ENCODE measurements around the gene FRRS1L.
"Not testable (repeated sequence)": the region's sequence is repeated elsewhere in the genome, so short reads cannot be mapped to it uniquely, and the experiment has no call there.

FRRS1L gene

DNA sequence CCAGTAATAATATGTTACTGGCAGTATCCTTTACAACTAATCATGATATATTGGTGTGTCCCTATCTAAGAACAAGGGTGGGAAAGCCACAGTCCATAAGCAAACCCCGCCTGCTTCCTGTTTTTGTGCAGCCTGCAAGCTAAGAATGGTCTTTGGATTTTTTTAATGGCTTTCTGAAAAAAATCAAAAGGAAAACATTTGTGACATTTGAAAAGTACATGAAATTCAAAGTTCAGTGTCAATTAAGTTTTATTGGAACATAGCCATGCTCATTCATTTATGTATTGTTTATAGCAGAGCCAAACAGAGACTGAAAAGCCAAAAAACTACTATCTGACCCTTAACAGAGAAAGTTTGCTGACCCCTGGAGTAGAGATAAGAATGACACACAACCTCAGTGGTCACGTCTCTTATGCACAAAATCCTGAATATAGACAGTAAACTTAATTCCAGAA, 34.5 kb downstream of the FRRS1L start:
- DNase-seq = no peak

DNA sequence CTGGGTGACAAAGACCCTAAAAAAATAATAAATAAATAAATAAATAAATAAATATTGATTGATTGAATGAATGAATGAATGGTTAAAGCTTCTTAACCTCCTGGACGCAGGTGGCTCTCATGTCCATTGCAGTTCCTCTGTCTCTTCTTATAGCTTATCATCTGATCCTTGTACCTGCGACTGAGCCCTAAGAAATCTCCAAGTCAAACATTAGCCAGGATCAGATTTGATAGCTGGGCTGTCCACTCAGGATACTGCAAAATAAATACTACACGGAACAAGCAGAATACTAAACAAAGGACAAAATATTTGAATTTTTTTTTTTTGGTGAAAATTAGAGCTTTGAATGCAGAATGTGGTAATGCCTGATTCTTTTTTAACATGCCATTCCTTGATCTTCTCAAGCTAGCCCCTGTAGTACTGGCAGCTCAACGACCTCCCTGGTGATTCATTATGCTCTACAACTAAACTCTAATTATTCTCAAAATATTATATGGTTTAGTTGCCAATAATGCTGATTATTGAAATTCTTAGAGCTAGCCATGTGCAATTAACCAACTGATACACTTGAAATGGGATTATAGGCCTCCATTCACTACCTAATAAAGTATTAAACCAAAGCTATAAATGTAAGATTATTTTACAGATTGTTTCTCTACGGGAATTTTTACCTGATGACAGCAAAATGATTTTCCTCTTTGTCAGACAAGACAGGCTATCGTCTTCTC, 37.4 kb downstream of the FRRS1L start:
- no peak for DNase-seq

DNA sequence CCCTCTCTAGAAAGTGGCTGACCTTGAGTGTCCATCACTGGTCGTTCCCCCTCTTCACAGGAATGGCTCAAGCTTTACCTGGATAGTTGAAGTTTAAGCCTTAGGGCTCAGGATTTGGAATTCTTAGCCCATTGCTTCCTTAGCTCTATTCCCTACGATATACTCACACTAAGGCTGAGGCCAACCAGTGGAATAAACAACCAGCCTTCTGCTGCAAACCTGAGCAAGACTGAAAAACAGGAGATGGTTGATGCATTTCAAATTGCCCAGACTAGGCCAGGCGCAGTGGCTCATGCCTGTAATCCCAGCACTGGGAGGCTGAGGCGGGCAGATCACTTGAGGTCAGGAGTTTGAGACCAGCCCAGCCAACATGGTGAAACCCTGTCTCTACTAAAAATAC, 40.4 kb downstream of the FRRS1L start:
- DNase-seq = not testable (repeated sequence)

DNA sequence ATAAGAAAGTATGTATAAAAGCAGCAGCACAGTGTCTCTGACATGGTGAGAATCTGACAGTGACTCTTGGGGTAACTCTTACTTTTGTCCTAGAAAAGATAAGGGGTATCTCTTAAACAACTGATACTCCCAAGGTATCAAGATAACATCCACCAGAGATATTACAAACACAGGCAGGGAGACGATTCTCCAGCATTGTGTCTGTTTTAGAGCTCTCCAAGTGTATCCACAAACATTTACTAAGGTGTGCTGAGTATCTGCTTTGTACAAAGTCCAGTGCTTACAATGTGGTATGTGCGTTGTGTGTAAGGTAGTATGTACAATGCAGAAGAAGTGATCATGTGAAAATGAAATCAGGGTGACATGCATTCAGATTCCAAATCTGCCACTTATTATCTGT, 42.9 kb downstream of the FRRS1L start:
- no peak for DNase-seq

DNA sequence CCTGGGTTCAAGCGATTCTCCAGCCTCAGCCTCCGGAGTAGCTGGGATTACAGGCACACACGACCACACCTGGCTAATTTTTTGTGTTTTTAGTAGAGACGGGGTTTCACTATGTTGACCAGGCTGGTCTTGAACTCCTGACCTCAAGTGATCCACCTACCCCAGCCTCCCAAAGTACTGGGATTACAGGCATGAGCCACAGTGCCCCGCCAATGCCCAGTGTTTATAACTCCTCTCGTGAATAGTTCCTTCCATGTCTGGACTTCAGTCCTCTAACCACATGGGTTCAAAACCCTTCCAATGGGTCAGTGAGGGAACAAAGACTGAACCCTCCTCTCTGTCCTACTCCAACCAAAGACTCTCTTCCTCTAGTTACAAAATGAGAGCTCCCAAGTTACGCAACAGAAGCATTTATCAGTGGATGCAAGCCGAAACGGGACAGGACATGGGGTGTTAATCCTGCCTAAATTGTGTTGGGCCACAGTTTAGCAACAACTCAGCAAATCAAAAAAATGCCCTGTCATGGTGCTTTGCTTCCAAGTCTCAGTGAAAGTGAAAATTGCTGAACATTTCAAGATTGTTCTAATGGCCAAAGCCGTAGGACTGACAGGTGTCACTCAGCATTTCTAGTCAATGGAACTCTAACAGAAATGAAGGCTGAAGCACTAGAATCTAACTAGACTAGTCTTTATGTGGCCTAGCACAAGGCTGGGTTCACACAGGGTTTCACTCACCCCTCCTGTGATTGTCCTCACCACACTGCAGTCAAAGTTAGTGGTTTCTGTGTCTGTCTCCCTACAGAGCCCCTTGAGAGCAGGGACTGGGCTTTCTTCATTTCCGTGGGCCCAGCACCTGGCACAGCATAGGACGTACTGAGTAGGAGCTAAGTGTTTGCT, 44.1 kb downstream of the FRRS1L start:
- DNase-seq = no peak

DNA sequence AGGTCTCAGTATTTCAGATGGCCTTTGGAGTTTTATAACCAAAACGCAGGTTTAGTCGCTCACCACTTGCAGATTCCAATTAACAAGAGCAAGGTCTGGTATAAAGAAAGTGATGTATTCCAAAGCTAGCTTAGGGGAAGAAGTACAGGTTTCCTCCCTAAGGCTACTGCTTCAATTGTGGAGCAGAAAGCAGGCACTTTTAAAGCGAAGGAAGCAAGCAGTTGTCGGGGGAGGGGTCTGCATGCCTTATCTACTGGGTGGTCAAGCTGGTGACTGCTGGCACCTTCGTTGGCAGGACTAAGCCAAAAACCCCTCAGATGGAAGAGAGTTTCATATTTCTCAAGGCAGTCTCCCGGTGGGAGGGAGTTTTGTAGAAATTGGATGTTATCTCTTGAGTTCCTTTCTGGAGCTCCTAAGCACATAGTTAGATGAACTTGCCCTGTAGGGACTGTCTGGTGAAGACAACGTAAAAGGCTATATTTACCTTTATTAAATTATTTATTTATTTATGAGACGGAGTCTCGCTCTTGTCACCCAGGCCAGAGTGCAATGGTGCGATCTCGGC, 45.7 kb downstream of the FRRS1L start:
- no peak for DNase-seq

DNA sequence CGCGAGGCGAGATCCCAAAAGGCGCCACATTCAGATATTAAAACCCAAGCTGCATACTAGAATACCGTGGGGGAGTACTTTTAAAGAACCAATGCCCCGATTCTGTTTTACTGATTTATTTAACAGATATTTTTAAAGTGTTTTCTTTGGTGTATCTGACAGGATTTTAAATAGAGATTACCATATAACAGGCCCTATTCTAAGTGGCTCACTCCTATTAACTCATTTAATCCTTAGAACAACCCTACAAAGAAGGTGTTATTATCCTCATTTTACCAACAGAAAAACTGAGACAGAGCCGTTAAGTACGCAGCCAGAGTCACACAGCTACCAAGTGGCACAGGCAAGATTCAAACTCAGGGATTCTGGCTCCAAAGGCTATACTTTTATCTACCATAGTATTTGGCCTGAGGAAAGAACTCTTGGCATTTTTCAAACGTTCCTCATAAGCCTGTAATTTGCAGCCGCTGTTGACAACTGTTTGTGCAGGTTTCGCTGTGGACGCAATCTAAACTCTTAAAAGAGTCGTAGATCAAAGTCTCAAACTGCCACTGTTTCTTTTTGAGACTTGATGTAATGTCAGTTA, 46.8 kb downstream of the FRRS1L start:
- DNase-seq = no peak

DNA sequence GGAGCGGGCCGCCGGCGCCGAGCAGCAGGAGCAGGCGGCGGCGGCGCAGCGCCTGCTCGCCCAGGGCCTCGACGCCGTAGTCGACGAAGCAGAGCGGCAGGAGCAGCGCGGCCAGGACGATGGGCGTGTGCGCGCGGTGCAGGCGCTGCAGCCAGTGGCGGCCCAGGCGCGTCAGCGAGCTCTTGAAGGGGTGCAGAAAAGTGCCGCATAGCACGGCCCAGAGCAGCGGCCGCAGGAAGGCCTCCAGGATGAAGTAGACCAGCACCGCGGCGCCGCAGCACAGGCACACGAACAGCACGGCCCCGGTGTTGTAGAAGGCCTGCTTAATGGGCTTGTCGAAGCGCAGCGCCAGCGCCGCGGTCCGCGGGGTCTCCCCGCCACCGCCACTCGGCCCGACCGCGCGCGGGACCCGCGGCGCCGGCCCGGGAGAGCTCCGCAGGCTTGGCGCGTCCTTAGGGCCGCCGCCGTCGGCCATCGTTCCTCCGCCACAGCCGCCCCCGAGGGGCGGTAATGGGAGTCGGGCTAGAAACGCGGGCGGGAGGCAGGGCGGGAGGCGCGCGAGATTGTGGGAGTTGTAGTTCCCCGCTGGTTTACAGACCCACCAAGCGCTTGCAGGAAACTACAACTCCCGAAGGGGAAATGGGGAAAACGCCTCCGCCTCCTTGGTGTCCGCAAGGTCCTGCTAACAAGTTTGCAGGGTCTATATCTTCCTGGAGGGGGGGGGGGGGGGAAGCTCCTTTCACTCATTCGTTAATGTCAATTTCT, 47.4 kb downstream of the FRRS1L start, which contains the start of gene TMEM245:
Gene TMEM245 (minus strand): TSS at position 509 of the 765 bp plus-strand sequence. CDS start 34 bp downstream, at position 475.
- peak; percentile 82 for DNase-seq

DNA sequence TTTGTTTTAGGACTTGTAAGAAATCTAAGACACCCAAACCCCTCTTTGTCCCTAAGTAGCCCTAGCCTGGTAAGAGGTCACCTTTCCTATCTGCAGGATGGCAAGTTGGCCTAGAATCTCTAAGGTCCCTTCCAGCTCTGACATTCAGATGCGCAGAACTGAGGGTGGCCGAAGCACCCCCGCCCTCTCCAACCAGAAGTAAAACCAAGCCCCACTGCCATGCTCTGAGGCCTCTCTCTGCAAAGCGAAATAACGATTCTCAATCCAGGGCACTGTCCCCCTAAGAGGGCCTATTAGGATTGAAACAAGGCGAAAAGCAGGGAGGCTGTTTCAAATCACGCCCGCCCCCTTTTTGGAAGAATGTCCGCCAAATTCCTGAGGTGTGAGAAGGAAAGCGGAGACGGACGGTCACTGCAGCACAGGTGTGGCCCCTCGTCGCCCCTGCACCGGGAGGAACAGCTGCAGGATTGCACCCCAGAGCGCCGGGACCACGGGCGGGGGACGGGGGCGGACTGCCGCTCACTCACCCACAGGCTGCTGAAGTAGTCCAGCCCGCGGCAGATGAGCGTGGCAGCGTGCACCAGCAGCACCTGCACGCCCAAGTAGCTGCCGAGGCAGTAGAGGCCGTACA, 48.1 kb downstream of the FRRS1L start:
- no peak for DNase-seq

DNA sequence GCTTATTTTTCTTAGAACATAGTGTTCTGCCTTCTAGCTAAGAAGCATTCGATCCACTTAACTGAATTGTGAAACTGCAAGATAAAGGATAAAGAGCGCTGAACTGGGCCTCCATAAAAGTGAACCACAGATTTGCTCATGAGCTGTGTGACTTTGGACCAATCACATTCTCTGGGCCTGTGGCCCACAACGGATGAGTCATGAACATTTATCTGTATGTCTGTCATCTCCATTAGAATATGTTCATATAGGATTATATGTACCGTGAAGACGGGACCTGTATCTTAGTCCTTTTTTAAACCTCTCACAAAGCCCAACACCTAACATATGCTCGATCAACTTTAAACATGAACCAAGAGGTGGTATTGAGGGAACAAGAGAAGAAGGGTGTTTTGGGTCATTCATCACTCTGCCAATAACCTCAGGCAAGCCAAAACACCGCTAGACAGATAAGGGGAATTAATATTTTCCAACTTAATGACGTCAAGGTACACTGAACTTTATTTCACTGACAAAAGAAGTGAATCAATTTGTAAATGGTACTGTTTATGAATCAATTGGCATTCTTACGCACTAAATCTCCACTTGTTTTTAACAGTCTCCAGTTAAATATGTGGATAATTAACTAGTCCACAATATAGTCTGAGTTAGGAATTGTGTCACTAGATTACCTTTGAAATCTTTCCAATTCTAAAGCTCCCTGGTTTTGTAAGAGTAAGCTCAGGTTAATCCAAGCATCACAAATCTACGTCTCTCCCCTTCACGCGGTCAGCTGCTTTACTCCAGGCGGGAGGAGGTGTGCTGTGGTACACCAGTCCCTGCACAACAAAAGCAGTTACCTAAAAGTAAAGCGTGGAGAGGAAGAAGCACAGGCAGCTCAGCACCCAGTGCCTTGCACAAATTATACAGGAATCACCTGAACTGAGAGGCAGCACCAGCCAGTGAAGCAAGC, 48.9 kb downstream of the FRRS1L start:
- peak; percentile 41 for DNase-seq

DNA sequence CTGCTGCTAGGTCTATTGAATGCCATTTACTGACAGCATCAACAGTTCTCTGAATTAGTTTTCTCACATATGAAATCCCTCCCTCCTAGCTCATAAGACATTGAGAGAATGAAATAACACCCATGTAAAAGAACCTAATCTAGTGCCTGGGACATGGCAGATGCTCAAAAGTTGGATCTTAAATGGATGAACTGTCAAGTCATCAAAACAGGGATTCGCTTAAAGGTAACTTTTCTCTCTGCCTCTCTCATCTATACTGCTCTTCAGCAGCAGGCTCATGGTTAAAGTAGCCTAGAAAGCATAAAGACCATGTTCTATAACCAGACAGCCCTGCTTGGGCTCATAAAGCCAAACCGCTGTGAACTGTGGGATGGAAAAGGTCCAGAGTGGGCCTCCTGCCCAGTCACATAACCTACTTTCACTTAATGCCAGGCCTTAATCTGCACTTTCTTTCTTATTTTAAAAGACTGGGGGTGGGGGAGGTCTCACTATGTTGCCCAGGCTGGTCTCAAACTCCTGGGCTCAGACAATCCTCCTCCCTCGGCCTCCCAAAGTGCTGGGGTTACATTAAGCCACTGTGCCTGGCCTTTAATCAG, 51.0 kb downstream of the FRRS1L start:
- DNase-seq = no peak

DNA sequence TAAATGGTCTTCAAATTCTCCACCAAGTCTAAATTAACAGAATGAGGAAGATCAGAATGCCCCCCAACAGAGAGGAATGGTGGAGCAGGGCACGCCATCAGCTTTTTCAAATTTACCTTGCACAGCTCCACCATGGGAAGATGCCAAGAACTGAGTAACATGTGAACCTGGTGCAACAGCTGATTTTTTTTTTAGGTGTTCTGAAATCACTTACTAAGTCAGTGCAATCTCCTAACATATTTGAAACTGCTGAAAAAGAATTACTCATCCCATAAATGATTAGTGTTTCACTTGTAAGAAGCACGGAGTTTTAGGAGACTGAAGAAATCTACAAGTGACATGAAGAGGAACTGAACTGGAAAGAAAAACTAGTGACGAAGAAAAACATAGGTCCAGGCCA, 52.4 kb downstream of the FRRS1L start:
- no peak for DNase-seq

DNA sequence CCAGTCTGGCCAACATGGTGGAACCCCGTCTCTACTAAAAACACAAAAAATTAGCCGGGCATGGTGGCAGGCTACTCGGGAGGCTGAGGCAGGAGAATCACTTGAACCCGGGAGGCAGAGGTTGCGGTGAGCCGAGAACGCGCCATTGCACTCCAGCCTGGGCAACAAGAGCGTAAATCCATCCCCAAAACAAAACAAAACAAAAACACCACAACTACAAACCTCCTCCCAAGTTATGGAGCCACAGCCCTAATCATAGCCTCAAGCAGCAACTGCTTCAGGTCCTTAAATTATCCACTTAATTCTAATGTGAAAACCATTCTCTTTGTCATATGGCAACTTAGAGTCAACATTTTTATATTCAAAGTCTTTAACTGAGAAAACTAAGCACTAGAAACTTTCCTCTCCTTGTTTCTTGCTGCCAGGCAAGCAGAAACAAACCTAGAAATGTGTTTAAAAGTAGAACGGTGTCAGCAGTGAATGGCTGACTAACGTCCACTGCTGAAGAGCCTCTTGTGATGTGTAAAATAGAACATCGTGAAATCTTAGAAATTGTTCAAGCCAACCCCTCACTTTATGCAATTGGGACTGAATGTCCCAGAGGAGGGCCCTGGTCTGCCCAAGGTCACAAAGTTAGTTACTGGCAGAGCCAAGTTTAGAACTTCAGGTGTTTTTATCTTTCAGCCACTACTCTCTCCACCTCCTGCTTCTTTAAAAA, 53.0 kb downstream of the FRRS1L start:
- no peak for DNase-seq

DNA sequence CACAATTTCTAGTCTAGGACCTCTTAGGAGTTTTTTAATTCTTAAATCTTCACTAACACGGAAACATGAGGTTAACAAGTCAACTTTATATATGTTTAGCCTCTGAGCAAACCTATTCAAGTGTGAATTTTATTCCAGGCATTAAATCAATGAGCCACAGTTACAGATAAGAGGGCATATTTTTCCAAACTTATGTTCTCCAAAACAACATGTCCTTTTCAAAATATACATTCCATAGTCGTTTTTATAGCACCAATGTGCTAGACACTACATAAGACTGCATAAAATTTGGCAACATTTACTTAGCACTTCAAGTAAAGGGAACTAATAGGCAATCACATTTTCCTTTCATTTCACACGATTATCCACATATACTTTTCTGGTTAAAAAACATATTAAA, 53.8 kb downstream of the FRRS1L start:
- no peak for DNase-seq

DNA sequence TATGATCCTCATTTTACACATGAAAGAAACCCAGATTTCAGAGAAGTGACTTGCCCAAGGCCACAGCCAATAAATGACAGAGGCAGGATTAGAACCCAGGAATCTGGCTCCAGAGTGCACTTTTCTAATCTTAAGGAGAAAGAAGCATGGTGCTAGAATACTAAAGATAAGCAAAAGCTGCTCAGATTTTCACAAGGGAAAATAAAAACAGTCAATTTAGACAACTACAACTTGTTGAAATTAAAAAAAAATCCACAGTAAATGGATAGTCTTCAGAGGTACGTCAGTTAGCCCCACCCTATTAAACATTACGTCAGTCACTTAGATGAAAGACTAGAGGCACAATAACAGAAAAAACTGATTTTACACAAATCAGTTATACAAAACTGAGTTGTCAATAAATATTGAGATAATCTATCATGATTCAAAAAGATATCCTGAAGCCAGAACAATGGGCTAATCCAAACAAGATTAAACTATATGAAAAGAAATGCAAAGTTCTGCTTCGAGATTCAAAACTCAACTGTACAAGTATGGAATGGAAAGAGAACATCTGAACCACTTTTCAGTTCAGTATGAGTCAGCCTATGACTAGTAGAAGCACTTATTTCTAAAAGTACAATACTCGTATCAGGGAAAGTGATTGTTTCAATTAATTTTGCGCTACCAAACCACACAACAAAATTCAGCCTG, 56.6 kb downstream of the FRRS1L start:
- DNase-seq = no peak

DNA sequence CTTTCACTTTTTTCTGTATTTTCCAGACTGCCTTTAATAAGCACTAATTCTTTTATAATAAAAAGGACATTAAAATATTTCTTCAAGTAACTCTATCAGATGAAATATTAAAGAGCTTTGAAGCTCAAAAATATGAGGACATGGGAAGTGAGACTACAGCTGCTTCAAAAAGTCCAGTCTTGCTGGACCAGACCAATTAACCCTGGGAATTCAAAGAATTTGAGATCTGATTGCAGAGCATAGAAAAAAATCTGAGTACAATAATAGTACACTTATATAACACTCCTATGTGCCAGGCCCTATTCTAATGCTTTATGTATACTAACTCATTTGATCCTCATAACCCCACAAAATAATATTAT, 57.1 kb downstream of the FRRS1L start:
- no peak for DNase-seq

DNA sequence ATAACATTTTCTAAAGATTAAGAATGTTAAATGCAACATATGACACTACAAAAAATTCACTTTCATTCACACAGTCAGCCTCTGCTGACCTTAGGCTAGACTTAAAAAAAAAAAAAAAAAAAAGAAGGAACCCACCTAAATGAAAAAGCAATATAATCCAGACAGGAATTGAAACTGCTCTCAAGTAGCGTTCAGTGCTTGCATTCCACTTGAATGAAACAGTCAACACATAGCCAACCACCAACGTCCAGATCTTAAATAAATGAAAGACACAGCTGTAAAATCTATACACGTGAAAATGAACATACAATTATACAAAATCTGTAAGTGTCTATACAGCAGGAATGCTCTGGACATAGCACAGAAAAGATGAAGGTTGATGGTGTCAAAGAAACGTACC, 58.7 kb downstream of the FRRS1L start:
- DNase-seq = no peak

DNA sequence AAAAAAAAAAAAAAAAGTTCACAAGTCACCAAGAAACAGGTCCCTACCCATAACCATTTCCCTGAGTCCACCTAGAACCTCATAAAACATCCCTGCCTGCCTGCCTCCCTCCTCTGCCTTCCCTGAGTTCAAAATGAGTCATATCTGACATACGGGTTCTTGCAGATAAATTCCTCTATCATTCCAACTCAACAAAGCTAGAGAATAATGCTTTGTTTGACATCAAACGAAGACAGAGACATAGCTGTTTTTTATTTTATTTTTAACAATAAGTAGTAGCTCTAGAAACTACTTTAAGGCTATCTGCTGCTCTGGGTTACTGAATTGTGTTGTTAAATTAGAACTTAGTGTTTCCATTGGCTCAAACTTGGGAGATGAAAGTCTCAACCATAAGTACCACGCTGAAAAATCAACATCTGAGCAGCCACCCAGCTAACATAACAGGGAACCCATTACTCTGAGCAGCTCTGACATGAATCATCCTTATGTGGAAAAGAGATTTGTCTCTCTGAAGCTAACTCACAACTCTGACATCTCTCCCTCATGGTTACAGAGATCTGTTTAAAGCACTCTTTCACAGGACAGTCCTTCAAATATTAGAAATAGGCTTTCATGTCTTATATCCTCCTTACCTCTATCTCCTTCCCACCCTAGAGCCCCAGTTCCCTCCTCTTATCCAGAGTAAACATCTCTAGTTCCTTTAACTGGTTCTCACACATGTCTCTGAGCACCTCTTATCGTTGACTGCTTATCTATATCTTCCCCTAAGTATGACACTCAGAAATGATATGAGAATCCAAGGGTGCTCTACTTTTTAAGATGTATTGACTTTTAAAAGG, 59.4 kb downstream of the FRRS1L start:
- DNase-seq = no peak
